ENCODE results near the gene FRMD3.

- TF ChIP-seq, protein P1, sequence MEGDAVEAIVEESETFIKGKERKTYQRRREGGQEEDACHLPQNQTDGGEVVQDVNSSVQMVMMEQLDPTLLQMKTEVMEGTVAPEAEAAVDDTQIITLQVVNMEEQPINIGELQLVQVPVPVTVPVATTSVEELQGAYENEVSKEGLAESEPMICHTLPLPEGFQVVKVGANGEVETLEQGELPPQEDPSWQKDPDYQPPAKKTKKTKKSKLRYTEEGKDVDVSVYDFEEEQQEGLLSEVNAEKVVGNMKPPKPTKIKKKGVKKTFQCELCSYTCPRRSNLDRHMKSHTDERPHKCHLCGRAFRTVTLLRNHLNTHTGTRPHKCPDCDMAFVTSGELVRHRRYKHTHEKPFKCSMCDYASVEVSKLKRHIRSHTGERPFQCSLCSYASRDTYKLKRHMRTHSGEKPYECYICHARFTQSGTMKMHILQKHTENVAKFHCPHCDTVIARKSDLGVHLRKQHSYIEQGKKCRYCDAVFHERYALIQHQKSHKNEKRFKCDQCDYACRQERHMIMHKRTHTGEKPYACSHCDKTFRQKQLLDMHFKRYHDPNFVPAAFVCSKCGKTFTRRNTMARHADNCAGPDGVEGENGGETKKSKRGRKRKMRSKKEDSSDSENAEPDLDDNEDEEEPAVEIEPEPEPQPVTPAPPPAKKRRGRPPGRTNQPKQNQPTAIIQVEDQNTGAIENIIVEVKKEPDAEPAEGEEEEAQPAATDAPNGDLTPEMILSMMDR (IDR thresholded peaks at IDR 0.05): no peak
- no peak for TF ChIP-seq EP300 (IDR thresholded peaks at IDR 0.05)
- no peak for TF ChIP-seq POLR2A (IDR thresholded peaks at IDR 0.05; ENCODE audit: low read depth)
- no peak for TF ChIP-seq POLR2AphosphoS5 (IDR thresholded peaks at IDR 0.05)
Observed at GRCh38 chr9:83430681-83431080, 107.5 kb downstream of the FRMD3 start.
